C4-2B (cell line): ENCODE data around the gene NTRK3.

Experiments used
- H3K27ac ChIP-seq: fragments of 450-650 bp; 2 replicates; pipeline ENCODE4 v1.5.1; 2017
- ZFX ChIP-seq: fragments of 450-650 bp; IDR thresholded peaks from 2 replicates; pipeline ENCODE4 v1.6.1; 2017
- TF ChIP-seq, protein P1 (sequence below): fragments of 450-650 bp; conservative IDR thresholded peaks from 2 replicates; pipeline ENCODE4 v1.5.1; 2017; ENCODE audit warnings: mild to moderate bottlenecking

NTRK3 gene

DNA sequence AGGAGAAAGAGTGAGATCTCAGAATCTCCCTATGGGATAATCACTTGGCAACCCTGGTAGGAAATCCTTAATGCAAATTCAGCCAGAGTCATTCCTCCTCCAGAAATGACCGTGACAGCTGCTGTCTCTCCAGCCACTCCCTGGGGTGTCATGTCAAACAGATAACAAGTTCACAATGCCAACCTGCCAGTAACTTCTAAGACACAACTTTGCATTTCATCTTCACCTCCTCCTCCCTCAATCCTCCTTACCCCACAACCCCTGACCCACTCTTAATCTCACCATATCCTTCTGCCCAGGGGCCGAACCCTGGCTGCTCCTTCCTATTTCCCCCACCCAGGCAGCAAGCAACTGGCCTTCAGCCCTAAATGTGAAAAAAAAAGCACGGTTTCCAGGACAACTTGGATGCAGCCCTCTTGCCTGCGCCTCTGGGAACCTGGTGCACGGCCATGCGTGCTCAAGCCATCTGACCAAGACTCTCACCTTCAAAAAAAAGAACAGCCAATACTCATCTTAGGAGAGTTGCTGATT, 166.0 kb downstream of the NTRK3 start:
- no peak for TF ChIP-seq ZFX
- TF ChIP-seq, protein P1, sequence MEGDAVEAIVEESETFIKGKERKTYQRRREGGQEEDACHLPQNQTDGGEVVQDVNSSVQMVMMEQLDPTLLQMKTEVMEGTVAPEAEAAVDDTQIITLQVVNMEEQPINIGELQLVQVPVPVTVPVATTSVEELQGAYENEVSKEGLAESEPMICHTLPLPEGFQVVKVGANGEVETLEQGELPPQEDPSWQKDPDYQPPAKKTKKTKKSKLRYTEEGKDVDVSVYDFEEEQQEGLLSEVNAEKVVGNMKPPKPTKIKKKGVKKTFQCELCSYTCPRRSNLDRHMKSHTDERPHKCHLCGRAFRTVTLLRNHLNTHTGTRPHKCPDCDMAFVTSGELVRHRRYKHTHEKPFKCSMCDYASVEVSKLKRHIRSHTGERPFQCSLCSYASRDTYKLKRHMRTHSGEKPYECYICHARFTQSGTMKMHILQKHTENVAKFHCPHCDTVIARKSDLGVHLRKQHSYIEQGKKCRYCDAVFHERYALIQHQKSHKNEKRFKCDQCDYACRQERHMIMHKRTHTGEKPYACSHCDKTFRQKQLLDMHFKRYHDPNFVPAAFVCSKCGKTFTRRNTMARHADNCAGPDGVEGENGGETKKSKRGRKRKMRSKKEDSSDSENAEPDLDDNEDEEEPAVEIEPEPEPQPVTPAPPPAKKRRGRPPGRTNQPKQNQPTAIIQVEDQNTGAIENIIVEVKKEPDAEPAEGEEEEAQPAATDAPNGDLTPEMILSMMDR: no peak
- H3K27ac ChIP-seq: no peak overlapping the region

DNA sequence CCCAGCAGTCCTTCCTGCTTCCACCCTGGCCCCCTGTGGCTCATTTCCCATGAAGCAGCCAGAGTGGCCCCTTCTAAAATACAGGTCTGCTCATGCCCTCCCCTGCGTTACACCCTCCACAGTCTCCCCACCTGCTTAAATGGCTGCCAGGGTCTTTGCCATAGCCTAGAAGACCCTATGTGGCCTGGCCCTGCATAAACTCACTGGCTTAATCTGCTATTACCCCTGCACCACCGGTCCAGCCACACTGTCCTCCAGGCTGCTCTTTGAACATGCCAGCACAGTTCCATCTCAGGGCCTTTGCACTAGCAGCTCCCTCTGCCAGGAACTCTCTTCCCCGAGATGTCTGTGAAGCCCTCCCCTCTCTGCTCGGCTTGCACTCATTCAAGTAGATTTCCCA, 166.8 kb downstream of the NTRK3 start:
- TF ChIP-seq ZFX: no peak
- TF ChIP-seq, protein P1: no peak

DNA sequence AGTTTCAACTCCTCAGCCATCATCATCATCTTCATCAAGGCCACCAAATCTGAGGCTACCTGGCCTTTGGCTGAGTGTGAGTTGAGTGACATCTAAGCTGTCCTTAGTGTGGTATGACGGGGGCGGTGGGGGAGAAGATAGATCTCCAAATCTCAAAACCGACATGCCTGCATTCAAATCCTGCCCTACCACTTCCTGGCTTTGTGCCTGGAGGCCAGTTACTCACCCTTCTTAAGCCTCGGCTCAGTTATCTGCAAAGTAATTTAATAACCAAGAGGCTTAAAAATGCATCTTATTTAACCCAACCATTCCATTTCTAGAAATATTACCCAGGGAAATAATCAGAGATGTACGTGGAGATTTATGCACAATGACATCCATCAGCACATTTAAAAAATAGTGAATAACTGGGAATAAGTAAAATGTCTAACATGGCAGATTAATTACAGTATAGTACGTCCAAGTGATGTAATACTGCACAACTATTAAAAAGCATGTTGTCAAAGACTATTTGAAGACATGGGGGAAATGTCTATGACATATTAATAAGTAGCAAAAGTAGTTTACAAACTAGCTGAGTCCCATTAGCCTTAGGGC, 167.4 kb downstream of the NTRK3 start:
- TF ChIP-seq ZFX: no peak
- TF ChIP-seq, protein P1: no peak
- no peak overlapping the region for H3K27ac ChIP-seq

More for the DNA sequence above, 166.8 kb downstream of the NTRK3 start:
- H3K27ac ChIP-seq: no peak overlapping the region

DNA sequence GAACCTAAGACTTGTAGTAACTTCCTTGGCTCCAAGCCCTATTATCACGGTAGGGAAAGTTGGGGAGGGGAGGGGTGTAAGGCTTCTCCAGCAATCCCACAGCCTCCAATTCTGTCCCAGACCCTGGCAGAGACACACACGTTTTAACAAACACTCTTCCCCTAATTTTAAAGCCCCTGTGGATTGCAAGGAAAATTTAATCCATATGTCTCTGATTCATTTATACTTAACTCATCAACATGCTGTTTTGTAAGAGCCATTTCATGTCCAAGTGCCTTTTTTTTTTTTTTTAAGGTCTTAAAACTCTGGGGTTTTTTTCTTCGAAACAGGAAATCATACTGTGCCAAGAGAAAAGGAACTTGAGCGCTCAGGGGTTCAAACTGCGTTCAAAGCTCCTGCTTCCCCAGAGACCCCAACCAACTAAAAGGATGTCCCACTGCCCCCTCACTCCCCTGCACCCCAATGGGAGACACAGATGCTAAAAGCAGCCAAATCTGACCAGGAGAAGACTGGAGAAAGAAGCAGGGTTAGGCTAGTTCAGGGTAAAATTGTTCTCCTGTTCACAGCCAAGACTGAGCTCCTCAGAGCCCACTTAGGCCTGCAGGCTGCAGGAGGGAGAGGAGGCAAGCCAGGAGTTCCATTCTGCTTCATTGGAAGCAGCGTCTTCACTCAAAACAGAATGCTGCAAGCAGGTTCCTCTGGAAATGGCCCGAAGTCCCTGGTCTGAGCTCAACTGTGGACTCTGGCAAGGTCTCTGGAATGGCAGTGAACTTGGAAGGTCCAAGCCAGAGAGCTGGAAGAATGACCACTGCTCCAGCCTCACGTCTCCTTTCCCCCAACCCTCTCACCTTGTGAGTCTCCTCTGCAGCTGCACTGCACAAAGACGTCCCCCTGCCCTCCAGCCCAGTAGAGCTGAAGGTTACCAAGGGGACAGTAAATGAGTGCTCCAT, 172.5 kb downstream of the NTRK3 start:
- no peak for TF ChIP-seq ZFX
- H3K27ac ChIP-seq: no peak overlapping the region

DNA sequence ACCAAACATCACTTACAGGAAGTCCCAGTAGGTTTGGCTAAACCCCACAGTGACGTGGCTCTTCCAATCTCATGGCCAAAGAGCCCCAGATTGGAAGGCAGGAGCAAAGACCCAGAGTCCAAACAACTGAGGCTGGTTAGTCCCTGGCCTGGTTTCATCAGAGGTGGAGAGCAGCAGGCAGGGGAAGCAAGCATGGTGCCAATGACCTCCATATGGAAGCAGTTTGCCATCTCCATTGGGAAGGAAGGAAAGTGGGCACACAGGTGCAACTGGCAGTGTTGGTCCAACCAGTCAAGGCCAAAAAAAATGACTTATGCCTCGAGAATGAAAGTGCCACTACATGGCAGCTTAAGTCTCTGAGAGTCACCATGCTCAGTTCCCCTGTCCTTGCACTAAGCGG, 175.9 kb downstream of the NTRK3 start:
- no peak overlapping the region for H3K27ac ChIP-seq
- TF ChIP-seq, protein P1: no peak
- no peak for TF ChIP-seq ZFX

DNA sequence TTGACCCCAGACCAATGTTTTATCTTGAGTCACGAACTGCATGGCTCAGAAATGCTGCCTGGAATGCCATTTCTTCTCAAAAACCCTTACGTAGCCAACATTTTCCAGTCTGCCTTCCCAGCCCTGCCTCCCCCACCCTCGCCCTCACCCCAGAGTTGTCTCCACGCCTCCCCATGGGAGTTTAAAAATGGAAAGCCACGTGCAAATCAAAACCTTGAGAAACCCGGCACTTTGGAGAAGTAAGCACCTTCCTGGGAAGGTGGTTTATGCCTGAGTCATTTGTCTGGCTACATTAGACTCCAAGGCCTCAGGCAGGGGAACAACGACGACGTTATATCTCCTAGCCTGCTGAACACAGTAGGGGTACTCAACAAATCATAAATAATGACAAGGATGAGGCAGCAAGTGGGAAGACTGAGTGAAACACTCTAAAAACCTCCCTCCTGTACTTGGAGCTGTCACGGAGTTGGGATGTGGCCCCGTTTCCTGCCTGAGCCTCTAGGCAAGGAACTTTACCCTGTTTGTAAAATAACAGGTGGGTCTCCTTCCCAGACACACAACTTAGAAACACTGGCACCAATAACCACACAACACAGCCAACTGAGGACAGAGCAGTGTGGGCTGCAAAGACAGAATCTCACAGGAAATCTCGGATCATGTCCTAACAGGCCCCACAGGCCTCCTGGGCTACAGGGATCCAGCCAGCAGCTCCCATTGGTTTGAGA, 179.1 kb downstream of the NTRK3 start:
- H3K27ac ChIP-seq: no peak overlapping the region
- TF ChIP-seq, protein P1: no peak
- TF ChIP-seq ZFX: no peak

DNA sequence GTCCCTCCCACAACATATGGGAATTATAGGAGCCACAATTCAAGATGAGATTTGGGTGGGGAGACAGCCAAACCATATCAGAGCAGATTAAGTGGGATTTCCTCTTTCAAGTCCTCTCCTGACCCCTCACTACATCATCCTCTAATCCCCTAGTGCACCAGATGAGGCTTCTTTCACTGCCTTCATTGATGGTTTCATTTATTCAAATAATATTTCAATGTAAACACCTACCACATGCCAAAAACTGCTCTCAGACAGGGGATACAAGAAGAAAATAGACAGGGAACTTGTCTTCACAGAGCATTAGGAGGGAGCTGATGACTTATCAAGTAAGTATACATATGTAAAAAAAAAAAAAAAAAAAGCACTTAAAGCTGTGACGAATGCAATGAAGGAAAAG, 180.2 kb downstream of the NTRK3 start:
- TF ChIP-seq ZFX: no peak
- TF ChIP-seq, protein P1: no peak
- H3K27ac ChIP-seq: no peak overlapping the region
